ENCODE data around the gene CTDSP2.

GRCh38 chr12:57772429-57773322, 73.9 kb downstream of the CTDSP2 start, which contains the start of gene EEF1AKMT3:
- TF ChIP-seq POLR2A (IDR thresholded peaks at IDR 0.05), result no peak
- peak in 1 of 3 experiments; percentile 12 for TF ChIP-seq CTCF (IDR thresholded peaks at IDR 0.05)
